ENCODE measurements around the gene BEND3.

- TF ChIP-seq CTCF (IDR thresholded peaks at IDR 0.05 in 2 of 3, conservative IDR thresholded peaks at IDR 0.05 in 1 of 3; ENCODE audit: control insufficient read depth in 2 of 3, extremely low read depth in 1 of 3, insufficient read depth in 1 of 3, low read depth in 3 of 3, low read length in 3 of 3) (no peak), EP300 (IDR thresholded peaks at IDR 0.05; ENCODE audit: borderline replicate concordance in 1 of 2, control insufficient read depth in 1 of 2, low read depth in 2 of 2, low read length in 2 of 2) (no peak), BHLHE40 (IDR thresholded peaks at IDR 0.05; ENCODE audit: borderline replicate concordance in 1 of 2, low read depth in 2 of 2, low read length in 1 of 2) (no peak), JUND (IDR thresholded peaks at IDR 0.05; ENCODE audit: low read depth, low read length) (no peak)
These were observed 93.7 kb downstream of the BEND3 start for GRCh38 chr6:107021446-107022185.

All from GM12878 (cell line).